ENCODE measurements around the gene C1QTNF3. TPM values are rescaled to one million over a fixed set of nuclear protein-coding genes. Genes with fewer than 3 reads are reported as not detected.

The C1QTNF3 gene
- total RNA-seq, 1 donor = 2.2 TPM

DNA sequence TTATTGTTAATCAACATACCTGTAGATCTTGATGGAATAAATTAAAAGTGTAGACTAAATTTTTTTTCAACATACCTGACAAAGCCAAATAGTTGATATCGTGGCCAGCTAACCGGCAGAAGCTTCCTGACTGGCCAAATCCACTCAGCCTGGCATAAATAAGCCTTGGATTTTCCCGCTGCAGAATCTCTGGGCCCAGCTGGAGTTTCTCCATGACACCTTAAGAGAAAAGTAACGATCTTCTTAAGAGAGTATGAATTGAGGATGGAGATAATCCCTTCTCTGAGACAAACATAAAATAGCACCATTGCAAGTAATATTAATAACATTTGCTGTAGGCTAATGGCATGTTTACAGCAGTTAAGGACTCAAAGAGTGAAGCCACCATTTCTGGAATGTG, 37.3 kb downstream of the C1QTNF3 start:
- Histone ChIP-seq H3K27ac (ENCODE audit: low read depth, low read length) (no peak overlapping the region), H3K4me2 (ENCODE audit: insufficient read depth, low read length) (no peak overlapping the region), H3K36me3 (ENCODE audit: insufficient read depth, low read length) (peaks cover 18% of the 10 kb centered on the region)

DNA sequence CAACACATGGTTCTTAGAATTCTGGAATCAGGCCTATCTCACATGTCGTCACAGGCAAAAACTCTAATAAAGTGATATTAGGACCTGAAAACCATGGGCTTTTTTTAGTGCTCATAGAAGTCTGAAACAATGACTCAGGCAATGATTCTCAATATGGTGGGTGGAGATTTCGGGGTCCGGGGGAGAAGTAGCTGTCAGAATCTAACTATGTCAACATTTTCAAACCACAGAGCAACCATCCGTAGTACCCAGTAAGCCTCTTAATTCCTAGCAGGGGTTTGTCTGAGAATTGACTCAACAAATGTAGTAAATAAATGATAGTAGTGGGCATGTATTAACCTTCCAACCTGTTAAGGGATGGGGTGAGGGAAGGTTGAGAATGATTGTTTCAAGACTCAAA, 37.8 kb downstream of the C1QTNF3 start:
- DNase-seq (ENCODE audit: insufficient read length, low spot score, missing footprints) = no peak
- peaks cover 23% of the 10 kb centered on the region for H3K4me1 ChIP-seq (ENCODE audit: insufficient read depth, low read length)
- H3K4me3 ChIP-seq (ENCODE audit: insufficient read depth, low read length) = no peak overlapping the region
- TF ChIP-seq CTCF (IDR thresholded peaks at IDR 0.05; ENCODE audit: extremely low read depth, low read depth, low read length) = no peak
- H2AFZ ChIP-seq (ENCODE audit: low read length) = no peak overlapping the region
- H4K20me1 ChIP-seq (ENCODE audit: insufficient read depth, low read length) = no peaks in the 10 kb centered on the region
- no peaks in the 10 kb centered on the region for H3K9me3 ChIP-seq (ENCODE audit: low read depth, low read length)
- no peak overlapping the region for H3K4me2 ChIP-seq (ENCODE audit: insufficient read depth, low read length)
- no peaks in the 10 kb centered on the region for H3K27me3 ChIP-seq (ENCODE audit: insufficient read depth, low read length)
- H3K27ac ChIP-seq (ENCODE audit: low read depth, low read length) = no peak overlapping the region
- H3K36me3 ChIP-seq (ENCODE audit: insufficient read depth, low read length) = peaks cover 18% of the 10 kb centered on the region
- peaks cover 13% of the 10 kb centered on the region for H3K79me2 ChIP-seq (ENCODE audit: insufficient read depth, low read length)

More for the DNA sequence above, 37.3 kb downstream of the C1QTNF3 start:
- peaks cover 23% of the 10 kb centered on the region for H3K4me1 ChIP-seq (ENCODE audit: insufficient read depth, low read length)
- no peaks in the 10 kb centered on the region for H3K27me3 ChIP-seq (ENCODE audit: insufficient read depth, low read length)
- H3K79me2 ChIP-seq (ENCODE audit: insufficient read depth, low read length) = peaks cover 13% of the 10 kb centered on the region
- H4K20me1 ChIP-seq (ENCODE audit: insufficient read depth, low read length) = no peaks in the 10 kb centered on the region
- no peaks in the 10 kb centered on the region for H3K9me3 ChIP-seq (ENCODE audit: low read depth, low read length)
- TF ChIP-seq CTCF (IDR thresholded peaks at IDR 0.05; ENCODE audit: extremely low read depth, low read depth, low read length) = no peak
- no peak overlapping the region for H2AFZ ChIP-seq (ENCODE audit: low read length)
- DNase-seq (ENCODE audit: insufficient read length, low spot score, missing footprints) = no peak
- H3K4me3 ChIP-seq (ENCODE audit: insufficient read depth, low read length) = no peak overlapping the region

GRCh38 chr5:34003941-34004340, 39.1 kb downstream of the C1QTNF3 start:
- H3K4me2 ChIP-seq (ENCODE audit: insufficient read depth, low read length) = no peak overlapping the region
- no peak overlapping the region for H3K4me3 ChIP-seq (ENCODE audit: insufficient read depth, low read length)
- DNase-seq (ENCODE audit: insufficient read length, low spot score, missing footprints) = no peak
- H3K27me3 ChIP-seq (ENCODE audit: insufficient read depth, low read length) = no peaks in the 10 kb centered on the region
- no peak overlapping the region for H2AFZ ChIP-seq (ENCODE audit: low read length)
- no peaks in the 10 kb centered on the region for H3K9me3 ChIP-seq (ENCODE audit: low read depth, low read length)
- no peak for TF ChIP-seq CTCF (IDR thresholded peaks at IDR 0.05; ENCODE audit: extremely low read depth, low read depth, low read length)
- no peaks in the 10 kb centered on the region for H4K20me1 ChIP-seq (ENCODE audit: insufficient read depth, low read length)
- H3K4me1 ChIP-seq (ENCODE audit: insufficient read depth, low read length) = peaks cover 19% of the 10 kb centered on the region
- H3K79me2 ChIP-seq (ENCODE audit: insufficient read depth, low read length) = peaks cover 13% of the 10 kb centered on the region
- H3K36me3 ChIP-seq (ENCODE audit: insufficient read depth, low read length) = peaks cover 18% of the 10 kb centered on the region
- H3K27ac ChIP-seq (ENCODE audit: low read depth, low read length) = no peak overlapping the region

- Histone ChIP-seq H3K27me3 (ENCODE audit: insufficient read depth, low read length) (no peaks in the 10 kb centered on the region), H3K79me2 (ENCODE audit: insufficient read depth, low read length) (peaks cover 13% of the 10 kb centered on the region), H2AFZ (ENCODE audit: low read length) (no peak overlapping the region), H3K4me2 (ENCODE audit: insufficient read depth, low read length) (no peak overlapping the region), H3K4me3 (ENCODE audit: insufficient read depth, low read length) (no peak overlapping the region), H3K4me1 (ENCODE audit: insufficient read depth, low read length) (peaks cover 15% of the 10 kb centered on the region), H3K9me3 (ENCODE audit: low read depth, low read length) (no peaks in the 10 kb centered on the region), H3K36me3 (ENCODE audit: insufficient read depth, low read length) (peaks cover 21% of the 10 kb centered on the region), H3K27ac (ENCODE audit: low read depth, low read length) (no peak overlapping the region), H4K20me1 (ENCODE audit: insufficient read depth, low read length) (no peaks in the 10 kb centered on the region)
- no peak for DNase-seq (ENCODE audit: insufficient read length, low spot score, missing footprints)
- TF ChIP-seq CTCF (IDR thresholded peaks at IDR 0.05; ENCODE audit: extremely low read depth, low read depth, low read length) = no peak
Measured at GRCh38 chr5:34002629-34003328, 40.2 kb downstream of the C1QTNF3 start.
